GM23248 (cell line): ENCODE measurements around the gene HPS1. TPM values are rescaled to one million over a fixed set of nuclear protein-coding genes. Genes with fewer than 3 reads are reported as not detected.

Experiments used
- DNase-seq: peaks from one replicate; pipeline ENCODE4 v3.0.0-alpha.2; 2015
- H2AFZ ChIP-seq: fragments of 200-600 bp; sonication (generic); 2 replicates; pipeline ENCODE4 v1.6.1; 2016; ENCODE audit warnings: antibody characterized with exemption
- H3F3A ChIP-seq: fragments of 200-600 bp; sonication (generic); 2 replicates; pipeline ENCODE4 v1.6.1; 2016; ENCODE audit warnings: mild to moderate bottlenecking, antibody characterized with exemption, mixed run types; ENCODE audit not compliant: insufficient read depth
- H3K27ac ChIP-seq: fragments of 200-600 bp; sonication (generic); 2 replicates; pipeline ENCODE4 v1.5.1; 2016; ENCODE audit warnings: mild to moderate bottlenecking
- H3K27me3 ChIP-seq: fragments of 200-600 bp; sonication (generic); replicated peaks from 2 replicates; pipeline ENCODE4 v1.6.1; 2016; ENCODE audit warnings: mild to moderate bottlenecking; ENCODE audit not compliant: insufficient read depth
- H3K36me3 ChIP-seq: fragments of 200-600 bp; sonication (generic); 2 replicates; pipeline ENCODE4 v1.6.1; 2016; ENCODE audit warnings: low read depth, mild to moderate bottlenecking
- H3K4me1 ChIP-seq: fragments of 200-600 bp; sonication (generic); 2 replicates; pipeline ENCODE4 v1.6.1; 2016; ENCODE audit warnings: mild to moderate bottlenecking; ENCODE audit not compliant: insufficient read depth
- H3K4me2 ChIP-seq: fragments of 200-600 bp; sonication (generic); one replicate; pipeline ENCODE4 v1.6.1; 2016; ENCODE audit warnings: mild to moderate bottlenecking; ENCODE audit not compliant: unreplicated experiment
- H3K4me3 ChIP-seq: fragments of 200-600 bp; sonication (generic); 2 replicates; pipeline ENCODE4 v1.5.1; 2016; ENCODE audit warnings: mild to moderate bottlenecking
- H3K79me2 ChIP-seq: fragments of 200-600 bp; sonication (generic); 2 replicates; pipeline ENCODE4 v1.6.1; 2016; ENCODE audit warnings: mild to moderate bottlenecking; ENCODE audit not compliant: insufficient read depth
- H3K9ac ChIP-seq: fragments of 200-600 bp; sonication (generic); 2 replicates; pipeline ENCODE4 v1.6.1; 2016; ENCODE audit warnings: mild to moderate bottlenecking
- H3K9me2 ChIP-seq: fragments of 200-600 bp; sonication (generic); 2 replicates; pipeline ENCODE4 v1.6.1; 2016; ENCODE audit warnings: mixed run types, mild to moderate bottlenecking, moderate library complexity; ENCODE audit not compliant: insufficient read depth
- H3K9me3 ChIP-seq: fragments of 200-600 bp; sonication (generic); one replicate; pipeline ENCODE4 v1.6.1; 2017; ENCODE audit warnings: low read depth
- H4K20me1 ChIP-seq: fragments of 200-600 bp; sonication (generic); 2 replicates; pipeline ENCODE4 v1.6.0; 2016; ENCODE audit not compliant: insufficient read depth
- EZH2 ChIP-seq: fragments of 200-600 bp; sonication (generic); IDR thresholded peaks from 2 replicates; pipeline ENCODE4 v1.6.1; 2018; ENCODE audit warnings: antibody characterized with exemption, mild to moderate bottlenecking; ENCODE audit not compliant: insufficient read depth, poor library complexity, severe bottlenecking
- EZH2phosphoT487 ChIP-seq: fragments of 200-600 bp; sonication (generic); IDR thresholded peaks from 2 replicates; pipeline ENCODE4 v1.6.1; 2018; ENCODE audit warnings: antibody characterized with exemption, moderate library complexity, mild to moderate bottlenecking, low read depth; ENCODE audit not compliant: insufficient read depth
- WGBS, 2 experiments: methylation state at CpG; one replicate each; pipeline ENCODE4 v1.1.6; 2015 to 2017; ENCODE audit warnings: low lambda C conversion rate in 2 of 2, low coverage in 1 of 2; ENCODE audit errors: missing lambda C conversion rate in 2 of 2; 5-methylcytosine and 5-hydroxymethylcytosine counted together
- in situ Hi-C: fragments of 300-500 bp; cut with MboI; formaldehyde crosslinking; loops from 2 replicates; pipeline ENCODE4 v1.15.0; 2020
- polyA plus RNA-seq: library from polyadenylated mRNA; unstranded; fragments of >200 nt; fragmentation: Nextera tagmentation; extraction: Ambion mirVana; gene quantifications from 2 replicates; pipeline ENCODE4 v1.2.1, GENCODE V29; 2016
- total RNA-seq: library from RNA; depleted of rRNA; stranded (reverse); fragments of >200 nt; shearing (Covaris generic); gene quantifications from 2 replicates; pipeline ENCODE4 v1.2.3, GENCODE V29; 2014

Gene HPS1
- total and polyA plus RNA-seq, 2 experiments from 2014 or later, result 54.5 to 80.6 TPM

DNA sequence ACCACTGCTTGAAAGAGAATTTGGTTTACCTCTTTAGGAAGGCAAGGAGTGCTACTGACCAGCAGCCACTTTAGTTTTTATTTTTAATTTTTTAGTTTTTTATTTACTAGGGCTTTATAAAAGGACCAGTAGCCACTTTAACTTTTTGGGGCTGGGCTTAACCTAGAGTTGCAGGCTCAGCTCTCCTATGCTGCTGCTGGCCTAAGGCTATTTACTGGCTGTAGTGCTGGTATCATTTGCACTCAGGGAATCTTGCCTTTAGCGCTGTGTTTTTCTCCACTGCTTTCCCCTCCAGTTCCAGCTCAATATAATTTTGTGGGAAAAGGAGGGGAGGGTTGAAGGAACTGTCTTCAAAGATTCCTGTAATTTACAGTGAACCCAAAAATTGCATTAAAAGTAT is 13.4 kb downstream of the HPS1 start:
- H3K9ac ChIP-seq, result no peak overlapping the region
- H4K20me1 ChIP-seq, result no peaks in the 10 kb centered on the region; the same call in 1 of the 2 replicates
- 95 to 96% methylated on average over 1 of the region's 1 CpG for WGBS, 2 experiments
- H3K27ac ChIP-seq, result no peak overlapping the region
- in situ Hi-C loops, result no loop called here
- no peaks in the 10 kb centered on the region for H3F3A ChIP-seq
- H2AFZ ChIP-seq, result no peak overlapping the region
- no peak overlapping the region for H3K4me3 ChIP-seq
- no peak overlapping the region for H3K4me2 ChIP-seq
- no peak for DNase-seq
- H3K36me3 ChIP-seq, result peaks cover 32% of the 10 kb centered on the region
- H3K9me3 ChIP-seq, result no peaks in the 10 kb centered on the region
- no peaks in the 10 kb centered on the region for H3K9me2 ChIP-seq
- H3K79me2 ChIP-seq, result no peaks in the 10 kb centered on the region
- no peaks in the 10 kb centered on the region for H3K27me3 ChIP-seq
- no peak for TF ChIP-seq EZH2
- TF ChIP-seq EZH2phosphoT487, result no peak
- no peaks in the 10 kb centered on the region for H3K4me1 ChIP-seq

DNA sequence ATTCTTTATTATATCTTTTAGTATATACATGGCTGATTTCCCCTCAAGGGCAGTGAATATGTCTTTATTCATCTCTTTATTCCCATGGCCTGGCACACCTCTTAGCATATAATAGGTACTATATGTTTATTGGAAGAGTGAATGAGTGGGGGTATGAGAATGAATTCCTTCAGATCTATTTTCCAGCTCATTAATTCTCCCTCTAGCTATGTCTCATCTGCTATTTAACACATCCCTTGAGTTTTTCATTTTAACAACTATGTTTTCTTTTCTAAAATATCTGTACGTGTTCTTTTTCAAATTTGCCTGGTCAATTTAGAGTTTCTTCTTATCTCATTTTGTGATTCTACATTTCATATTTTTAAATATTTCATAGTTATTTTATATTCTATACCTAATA is 14.4 kb downstream of the HPS1 start:
- Histone ChIP-seq H4K20me1 (no peaks in the 10 kb centered on the region; the same call in 1 of the 2 replicates), H2AFZ (no peak overlapping the region), H3K9me2 (no peaks in the 10 kb centered on the region), H3K27me3 (no peaks in the 10 kb centered on the region), H3K9me3 (no peaks in the 10 kb centered on the region), H3K4me2 (no peak overlapping the region), H3K9ac (no peak overlapping the region), H3K4me1 (no peaks in the 10 kb centered on the region), H3K36me3 (peaks cover 32% of the 10 kb centered on the region), H3K79me2 (no peaks in the 10 kb centered on the region), H3K27ac (no peak overlapping the region), H3K4me3 (no peak overlapping the region), H3F3A (no peaks in the 10 kb centered on the region)
- in situ Hi-C loops, result no loop called here
- TF ChIP-seq EZH2phosphoT487 (no peak), EZH2 (no peak)
- 53 to 64% methylated on average over 1 of the region's 1 CpG for WGBS, 2 experiments
- no peak for DNase-seq

DNA sequence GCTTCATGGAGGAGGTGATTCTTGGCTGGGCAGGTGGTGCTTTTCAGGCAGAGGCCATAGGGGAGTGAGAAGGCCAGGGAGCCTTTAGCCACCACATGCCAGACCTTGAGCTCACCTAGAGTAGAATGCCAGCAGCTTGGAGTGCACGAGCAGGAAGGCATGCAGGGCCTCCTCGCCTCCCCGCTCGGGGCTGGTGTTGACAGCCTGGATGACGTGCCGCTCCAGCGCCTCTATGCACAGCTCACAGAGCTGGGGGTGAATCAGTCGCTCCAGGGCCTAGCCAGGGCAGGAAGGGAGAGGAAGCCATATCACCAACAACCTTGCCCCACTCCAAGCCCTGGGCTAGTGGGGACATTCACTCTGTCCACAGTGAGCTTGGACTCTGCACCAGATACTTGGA is 15.7 kb downstream of the HPS1 start:
- TF ChIP-seq EZH2phosphoT487 (no peak), EZH2 (no peak)
- WGBS, 2 experiments, result 89 to 96% methylated on average over 8 of the region's 8 CpGs
- Histone ChIP-seq H3F3A (no peaks in the 10 kb centered on the region), H3K27me3 (no peaks in the 10 kb centered on the region), H3K4me3 (no peak overlapping the region), H3K27ac (no peak overlapping the region), H4K20me1 (no peaks in the 10 kb centered on the region), H3K79me2 (no peaks in the 10 kb centered on the region), H3K4me2 (no peak overlapping the region), H3K9me2 (no peaks in the 10 kb centered on the region), H3K36me3 (peaks cover 32% of the 10 kb centered on the region), H3K9ac (no peak overlapping the region), H2AFZ (no peak overlapping the region), H3K9me3 (no peaks in the 10 kb centered on the region), H3K4me1 (no peaks in the 10 kb centered on the region)
- no peak for DNase-seq
- in situ Hi-C loops, result no loop called here

DNA sequence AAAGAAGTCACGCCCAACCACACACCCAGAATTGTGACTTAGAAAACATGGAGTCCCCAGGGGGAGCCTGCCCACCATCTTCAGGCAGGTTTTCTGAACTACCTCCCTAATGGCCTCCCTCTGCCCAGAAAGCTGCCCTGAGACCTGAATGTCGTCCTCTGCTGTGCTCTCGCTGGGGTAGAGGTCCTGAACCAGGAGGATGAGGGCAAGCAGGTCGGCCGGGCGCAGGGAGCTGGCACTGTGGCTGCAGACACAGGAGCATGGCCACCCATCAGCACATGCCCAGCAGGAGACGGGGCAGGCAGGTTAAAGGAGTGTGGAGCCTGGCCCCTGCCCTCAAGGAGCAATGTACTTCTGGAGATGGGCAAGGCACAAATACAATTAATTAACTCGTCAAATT is 16.3 kb downstream of the HPS1 start:
- H3K4me2 ChIP-seq, result no peak overlapping the region
- WGBS, 2 experiments, result 86 to 91% methylated on average over 8 of the region's 8 CpGs
- in situ Hi-C loops, result no loop called here

More for the DNA sequence above, 16.3 kb downstream of the HPS1 start:
- Histone ChIP-seq H3F3A (no peaks in the 10 kb centered on the region), H3K4me3 (no peak overlapping the region), H4K20me1 (no peaks in the 10 kb centered on the region), H2AFZ (no peak overlapping the region), H3K79me2 (no peaks in the 10 kb centered on the region), H3K9me2 (no peaks in the 10 kb centered on the region), H3K36me3 (peaks cover 31% of the 10 kb centered on the region), H3K27me3 (no peaks in the 10 kb centered on the region), H3K9ac (no peak overlapping the region), H3K4me1 (no peaks in the 10 kb centered on the region), H3K27ac (no peak overlapping the region), H3K9me3 (no peaks in the 10 kb centered on the region)
- no peak for DNase-seq
- TF ChIP-seq EZH2phosphoT487 (no peak), EZH2 (no peak)
